GM12891 (cell line): ENCODE measurements around the gene LZTS2.

Source experiments
- PAX5 ChIP-seq: IDR thresholded peaks from 2 replicates; pipeline ENCODE4 v1.6.1; 2011; ENCODE audit warnings: low read length, moderate library complexity, mild to moderate bottlenecking; ENCODE audit not compliant: insufficient read depth, severe bottlenecking
- POLR2A ChIP-seq: IDR thresholded peaks from 2 replicates; pipeline ENCODE4 v1.6.1; 2011; ENCODE audit warnings: low read depth, low read length, control low read depth
- POLR2AphosphoS5 ChIP-seq: IDR thresholded peaks from 2 replicates; pipeline ENCODE4 v1.6.1; 2011; ENCODE audit warnings: low read depth, low read length, control low read depth
- POU2F2 ChIP-seq: IDR thresholded peaks from 2 replicates; pipeline ENCODE4 v1.6.1; 2011; ENCODE audit warnings: low read depth, mild to moderate bottlenecking, control low read depth, low read length, moderate library complexity
- SPI1 ChIP-seq: IDR thresholded peaks from 2 replicates; pipeline ENCODE4 v1.6.1; 2011; ENCODE audit warnings: low read depth, low read length, control low read depth
- TAF1 ChIP-seq: IDR thresholded peaks from 2 replicates; pipeline ENCODE4 v1.6.1; 2011; ENCODE audit warnings: low read depth, low read length, control low read depth

GRCh38 chr10:101000127-101000914 lies 713 bp downstream of the LZTS2 start:
- no peak for TF ChIP-seq POLR2AphosphoS5
- no peak for TF ChIP-seq POLR2A
- no peak for TF ChIP-seq SPI1
- no peak for TF ChIP-seq TAF1
- TF ChIP-seq POU2F2, result no peak
- no peak for TF ChIP-seq PAX5
